Liver (tissue), 3 donors: Measurements from ENCODE around the gene VTN.

ENCODE experiments used
- GABPA ChIP-seq, 2 donors: IDR thresholded peaks in 1 of 2; conservative IDR thresholded peaks in 1 of 2; 2 replicates each; pipeline ENCODE4 v1.6.1; 2016; ENCODE audit warnings: antibody characterized with exemption in 2 of 2, mild to moderate bottlenecking in 1 of 2, moderate library complexity in 1 of 2
- RAD21 ChIP-seq, 2 donors: IDR thresholded peaks; 2 replicates each; pipeline ENCODE4 v1.6.1; 2016; ENCODE audit warnings: antibody characterized with exemption in 2 of 2, mild to moderate bottlenecking in 2 of 2
- RXRA ChIP-seq, 2 donors: IDR thresholded peaks; 2 replicates each; pipeline ENCODE4 v1.6.1; 2017 to 2018; ENCODE audit warnings: antibody characterized with exemption in 2 of 2, mild to moderate bottlenecking in 1 of 2
- TAF1 ChIP-seq: conservative IDR thresholded peaks from 2 replicates; pipeline ENCODE4 v1.6.1; 2016; ENCODE audit warnings: antibody characterized with exemption, mild to moderate bottlenecking
- YY1 ChIP-seq: IDR thresholded peaks from 2 replicates; pipeline ENCODE4 v1.6.1; 2016; ENCODE audit warnings: antibody characterized with exemption, mild to moderate bottlenecking
- TF ChIP-seq, protein P1 (sequence below): fragments of 150-350 bp; IDR thresholded peaks from 2 replicates; pipeline ENCODE4 v1.5.1; 2017; ENCODE audit warnings: improper control_type of control experiment, low read depth, low read length; ENCODE audit not compliant: missing input control
- TF ChIP-seq, protein P2 (sequence below): IDR thresholded peaks from 2 replicates; pipeline ENCODE4 v1.6.1; 2016; ENCODE audit warnings: antibody characterized with exemption
- TF ChIP-seq, protein P3 (sequence below): IDR thresholded peaks from 2 replicates; pipeline ENCODE4 v1.6.1; 2016; ENCODE audit warnings: antibody characterized with exemption
- TF ChIP-seq, protein P4 (sequence below): IDR thresholded peaks from 2 replicates; pipeline ENCODE4 v1.6.1; 2016; ENCODE audit warnings: antibody characterized with exemption, mild to moderate bottlenecking
- donor health status: healthy.
- donor health status: healthy.

DNA sequence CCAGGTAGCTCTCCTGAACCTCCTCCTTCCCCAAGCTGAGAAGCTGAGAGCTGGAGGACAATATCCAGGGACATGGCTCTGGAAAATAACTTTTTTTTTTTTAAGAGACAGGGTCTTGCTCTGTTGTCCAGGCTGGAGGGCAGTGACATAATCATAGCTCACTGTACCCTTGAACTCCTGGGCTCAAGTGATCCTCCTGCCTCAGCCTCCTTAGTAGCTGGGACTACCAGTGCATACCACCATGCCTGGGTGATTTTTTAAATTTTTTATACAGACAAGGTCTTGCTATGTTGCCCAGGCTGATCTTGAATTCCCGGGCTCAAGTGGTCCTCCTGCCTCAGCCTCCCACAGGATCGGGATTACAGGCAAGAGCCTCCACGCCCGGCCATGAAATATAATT is 29.7 kb upstream of the VTN start:
- TF ChIP-seq, protein P1, sequence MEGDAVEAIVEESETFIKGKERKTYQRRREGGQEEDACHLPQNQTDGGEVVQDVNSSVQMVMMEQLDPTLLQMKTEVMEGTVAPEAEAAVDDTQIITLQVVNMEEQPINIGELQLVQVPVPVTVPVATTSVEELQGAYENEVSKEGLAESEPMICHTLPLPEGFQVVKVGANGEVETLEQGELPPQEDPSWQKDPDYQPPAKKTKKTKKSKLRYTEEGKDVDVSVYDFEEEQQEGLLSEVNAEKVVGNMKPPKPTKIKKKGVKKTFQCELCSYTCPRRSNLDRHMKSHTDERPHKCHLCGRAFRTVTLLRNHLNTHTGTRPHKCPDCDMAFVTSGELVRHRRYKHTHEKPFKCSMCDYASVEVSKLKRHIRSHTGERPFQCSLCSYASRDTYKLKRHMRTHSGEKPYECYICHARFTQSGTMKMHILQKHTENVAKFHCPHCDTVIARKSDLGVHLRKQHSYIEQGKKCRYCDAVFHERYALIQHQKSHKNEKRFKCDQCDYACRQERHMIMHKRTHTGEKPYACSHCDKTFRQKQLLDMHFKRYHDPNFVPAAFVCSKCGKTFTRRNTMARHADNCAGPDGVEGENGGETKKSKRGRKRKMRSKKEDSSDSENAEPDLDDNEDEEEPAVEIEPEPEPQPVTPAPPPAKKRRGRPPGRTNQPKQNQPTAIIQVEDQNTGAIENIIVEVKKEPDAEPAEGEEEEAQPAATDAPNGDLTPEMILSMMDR: no peak
- TF ChIP-seq RXRA (IDR thresholded peaks at IDR 0.05) (no peak), RAD21 (IDR thresholded peaks at IDR 0.05) (no peak), TAF1 (no peak), GABPA (IDR thresholded peaks at IDR 0.05 in 1 of 2, conservative IDR thresholded peaks at IDR 0.05 in 1 of 2) (no peak), YY1 (no peak)
- TF ChIP-seq, protein P2, sequence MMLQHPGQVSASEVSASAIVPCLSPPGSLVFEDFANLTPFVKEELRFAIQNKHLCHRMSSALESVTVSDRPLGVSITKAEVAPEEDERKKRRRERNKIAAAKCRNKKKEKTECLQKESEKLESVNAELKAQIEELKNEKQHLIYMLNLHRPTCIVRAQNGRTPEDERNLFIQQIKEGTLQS: no peak
- TF ChIP-seq, protein P3, sequence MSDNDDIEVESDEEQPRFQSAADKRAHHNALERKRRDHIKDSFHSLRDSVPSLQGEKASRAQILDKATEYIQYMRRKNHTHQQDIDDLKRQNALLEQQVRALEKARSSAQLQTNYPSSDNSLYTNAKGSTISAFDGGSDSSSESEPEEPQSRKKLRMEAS: no peak
- TF ChIP-seq, protein P4, sequence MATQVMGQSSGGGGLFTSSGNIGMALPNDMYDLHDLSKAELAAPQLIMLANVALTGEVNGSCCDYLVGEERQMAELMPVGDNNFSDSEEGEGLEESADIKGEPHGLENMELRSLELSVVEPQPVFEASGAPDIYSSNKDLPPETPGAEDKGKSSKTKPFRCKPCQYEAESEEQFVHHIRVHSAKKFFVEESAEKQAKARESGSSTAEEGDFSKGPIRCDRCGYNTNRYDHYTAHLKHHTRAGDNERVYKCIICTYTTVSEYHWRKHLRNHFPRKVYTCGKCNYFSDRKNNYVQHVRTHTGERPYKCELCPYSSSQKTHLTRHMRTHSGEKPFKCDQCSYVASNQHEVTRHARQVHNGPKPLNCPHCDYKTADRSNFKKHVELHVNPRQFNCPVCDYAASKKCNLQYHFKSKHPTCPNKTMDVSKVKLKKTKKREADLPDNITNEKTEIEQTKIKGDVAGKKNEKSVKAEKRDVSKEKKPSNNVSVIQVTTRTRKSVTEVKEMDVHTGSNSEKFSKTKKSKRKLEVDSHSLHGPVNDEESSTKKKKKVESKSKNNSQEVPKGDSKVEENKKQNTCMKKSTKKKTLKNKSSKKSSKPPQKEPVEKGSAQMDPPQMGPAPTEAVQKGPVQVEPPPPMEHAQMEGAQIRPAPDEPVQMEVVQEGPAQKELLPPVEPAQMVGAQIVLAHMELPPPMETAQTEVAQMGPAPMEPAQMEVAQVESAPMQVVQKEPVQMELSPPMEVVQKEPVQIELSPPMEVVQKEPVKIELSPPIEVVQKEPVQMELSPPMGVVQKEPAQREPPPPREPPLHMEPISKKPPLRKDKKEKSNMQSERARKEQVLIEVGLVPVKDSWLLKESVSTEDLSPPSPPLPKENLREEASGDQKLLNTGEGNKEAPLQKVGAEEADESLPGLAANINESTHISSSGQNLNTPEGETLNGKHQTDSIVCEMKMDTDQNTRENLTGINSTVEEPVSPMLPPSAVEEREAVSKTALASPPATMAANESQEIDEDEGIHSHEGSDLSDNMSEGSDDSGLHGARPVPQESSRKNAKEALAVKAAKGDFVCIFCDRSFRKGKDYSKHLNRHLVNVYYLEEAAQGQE: no peak
